HL-60 (cell line): ENCODE data around the gene TXLNA.

ENCODE experiments used
- DNase-seq, 2 experiments: peaks; one replicate each; pipeline ENCODE4 v3.0.0-alpha.2; 2010 to 2020; ENCODE audit warnings: low read depth in 1 of 2, low spot score in 1 of 2
- H3K27ac ChIP-seq: fragments of 250-450 bp; sonication (Bioruptor Pico); replicated peaks from 2 replicates; pipeline ENCODE4 v1.5.1; 2020; ENCODE audit warnings: mild to moderate bottlenecking, moderate library complexity
- H3K27me3 ChIP-seq: fragments of 250-450 bp; sonication (Bioruptor Pico); 2 replicates; pipeline ENCODE4 v1.5.1; 2021; ENCODE audit warnings: mild to moderate bottlenecking, moderate library complexity; ENCODE audit not compliant: insufficient read depth, poor library complexity, severe bottlenecking
- H3K4me3 ChIP-seq: replicated peaks from 2 replicates; pipeline ENCODE4 v1.5.1; 2011; ENCODE audit warnings: mild to moderate bottlenecking, control low read depth, low read length; ENCODE audit not compliant: insufficient read depth
- CTCF ChIP-seq: IDR thresholded peaks from one replicate; pipeline ENCODE4 v1.5.1; 2011; ENCODE audit warnings: low read length, control low read depth, inconsistent platforms; ENCODE audit not compliant: insufficient read depth
- GABPA ChIP-seq: IDR thresholded peaks from 2 replicates; pipeline ENCODE4 v1.6.1; 2012; ENCODE audit warnings: low read depth
- POLR2AphosphoS5 ChIP-seq: IDR thresholded peaks from 2 replicates; pipeline ENCODE4 v1.6.1; 2012; ENCODE audit warnings: low read depth
- REST ChIP-seq: IDR thresholded peaks from 2 replicates; pipeline ENCODE4 v1.6.1; 2012; ENCODE audit warnings: low read depth; ENCODE audit not compliant: insufficient replicate concordance
- SPI1 ChIP-seq: IDR thresholded peaks from 2 replicates; pipeline ENCODE4 v1.6.1; 2012; ENCODE audit warnings: low read depth, mild to moderate bottlenecking, borderline replicate concordance

TXLNA gene

GRCh38 chr1:32239790-32240139 is 60.3 kb downstream of the TXLNA start:
- TF ChIP-seq GABPA (no peak), SPI1 (no peak), CTCF (no peak), POLR2AphosphoS5 (no peak), REST (no peak)
- Histone ChIP-seq H3K27ac (no peak overlapping the region), H3K4me3 (no peak overlapping the region), H3K27me3 (no peaks in the 10 kb centered on the region)
- no peak for DNase-seq

- Histone ChIP-seq H3K4me3 (peak overlapping the region; percentile 54), H3K27me3 (no peaks in the 10 kb centered on the region), H3K27ac (no peak overlapping the region)
- peak; percentile 56 to 60 for DNase-seq
- TF ChIP-seq GABPA, result no peak
- no peak for TF ChIP-seq REST
- TF ChIP-seq POLR2AphosphoS5, result no peak
- TF ChIP-seq CTCF, result no peak
- TF ChIP-seq SPI1, result peak; percentile 82
These were observed 60.9 kb downstream of the TXLNA start for GRCh38 chr1:32240140-32240951.

- no peaks in the 10 kb centered on the region for H3K27me3 ChIP-seq
These were observed 61.7 kb downstream of the TXLNA start for GRCh38 chr1:32241001-32241763.

More at GRCh38 chr1:32241001-32241763, 61.7 kb downstream of the TXLNA start:
- no peak for TF ChIP-seq CTCF
- TF ChIP-seq POLR2AphosphoS5, result no peak
- TF ChIP-seq GABPA, result no peak
- TF ChIP-seq REST, result no peak
- TF ChIP-seq SPI1, result no peak
- Histone ChIP-seq H3K4me3 (peak overlapping the region; percentile 54), H3K27ac (no peak overlapping the region)
- DNase-seq, result no peak
